GM23338 (cell line): ENCODE measurements around the gene PSMD4.

Source experiments
- CREB1 ChIP-seq: fragments of 250-450 bp; sonication (Bioruptor Pico); IDR thresholded peaks from 2 replicates; pipeline ENCODE4 v1.5.0; 2020; ENCODE audit warnings: low read depth, mild to moderate bottlenecking, moderate library complexity
- CTCF ChIP-seq, 2 experiments: fragments of 200-600 bp in 1 of 2; sonication (generic) in 1 of 2; conservative IDR thresholded peaks; 2 replicates each; pipeline versions ENCODE4 v1.5.1 to v1.6.1; 2016 to 2017; ENCODE audit warnings: antibody characterized with exemption in 2 of 2, low read depth in 2 of 2, mild to moderate bottlenecking in 2 of 2, moderate library complexity in 1 of 2
- EZH2 ChIP-seq: fragments of 200-600 bp; sonication (generic); IDR thresholded peaks from one replicate; pipeline ENCODE4 v1.8.0; 2017; ENCODE audit warnings: antibody characterized with exemption, mild to moderate bottlenecking, low read depth; ENCODE audit not compliant: unreplicated experiment
- EZH2phosphoT487 ChIP-seq: fragments of 200-600 bp; sonication (generic); IDR thresholded peaks from one replicate; pipeline ENCODE4 v1.8.1; 2018; ENCODE audit warnings: antibody characterized with exemption; ENCODE audit not compliant: unreplicated experiment
- JUNB ChIP-seq: IDR thresholded peaks from one replicate; pipeline ENCODE4 v1.6.1; 2016; ENCODE audit warnings: antibody characterized with exemption; ENCODE audit not compliant: unreplicated experiment
- POLR2AphosphoS5 ChIP-seq: IDR thresholded peaks from 2 replicates; pipeline ENCODE4 v1.6.1; 2016; ENCODE audit warnings: antibody characterized with exemption, low read depth
- TF ChIP-seq, protein P1 (sequence below): IDR thresholded peaks from one replicate; pipeline ENCODE4 v1.6.1; 2018; ENCODE audit warnings: antibody characterized with exemption; ENCODE audit not compliant: unreplicated experiment

DNA sequence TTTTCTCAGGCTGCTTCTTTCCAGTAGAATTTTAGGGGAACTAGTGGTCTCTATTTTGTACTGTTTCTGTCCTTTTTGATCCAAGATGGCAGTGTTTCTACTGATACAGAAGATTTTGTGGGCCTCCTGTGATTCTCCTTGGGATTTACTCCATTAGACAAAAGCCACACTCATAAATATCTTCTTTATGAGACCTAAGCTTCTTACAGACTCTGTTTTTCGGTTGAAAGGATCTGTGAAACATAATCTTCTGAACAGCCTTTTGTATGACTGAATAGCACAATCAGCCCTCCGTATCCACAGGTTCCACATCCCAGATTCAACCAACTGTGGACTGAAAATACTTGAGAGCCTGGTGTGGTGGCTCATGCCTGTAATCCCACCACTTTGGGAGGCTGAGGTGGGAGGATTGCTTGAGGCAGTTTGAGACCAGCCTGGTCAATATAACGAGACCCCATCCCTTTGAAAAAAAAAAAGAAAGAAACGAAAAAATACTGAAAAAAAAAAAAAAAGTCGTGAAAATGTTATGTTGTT lies 10.8 kb upstream of the PSMD4 start:
- no peak for TF ChIP-seq CTCF (conservative IDR thresholded peaks at IDR 0.05; ENCODE audit: low read depth in 2 of 2)
- TF ChIP-seq EZH2phosphoT487: no peak
- TF ChIP-seq EZH2: no peak
- no peak for TF ChIP-seq JUNB
- TF ChIP-seq, protein P1, sequence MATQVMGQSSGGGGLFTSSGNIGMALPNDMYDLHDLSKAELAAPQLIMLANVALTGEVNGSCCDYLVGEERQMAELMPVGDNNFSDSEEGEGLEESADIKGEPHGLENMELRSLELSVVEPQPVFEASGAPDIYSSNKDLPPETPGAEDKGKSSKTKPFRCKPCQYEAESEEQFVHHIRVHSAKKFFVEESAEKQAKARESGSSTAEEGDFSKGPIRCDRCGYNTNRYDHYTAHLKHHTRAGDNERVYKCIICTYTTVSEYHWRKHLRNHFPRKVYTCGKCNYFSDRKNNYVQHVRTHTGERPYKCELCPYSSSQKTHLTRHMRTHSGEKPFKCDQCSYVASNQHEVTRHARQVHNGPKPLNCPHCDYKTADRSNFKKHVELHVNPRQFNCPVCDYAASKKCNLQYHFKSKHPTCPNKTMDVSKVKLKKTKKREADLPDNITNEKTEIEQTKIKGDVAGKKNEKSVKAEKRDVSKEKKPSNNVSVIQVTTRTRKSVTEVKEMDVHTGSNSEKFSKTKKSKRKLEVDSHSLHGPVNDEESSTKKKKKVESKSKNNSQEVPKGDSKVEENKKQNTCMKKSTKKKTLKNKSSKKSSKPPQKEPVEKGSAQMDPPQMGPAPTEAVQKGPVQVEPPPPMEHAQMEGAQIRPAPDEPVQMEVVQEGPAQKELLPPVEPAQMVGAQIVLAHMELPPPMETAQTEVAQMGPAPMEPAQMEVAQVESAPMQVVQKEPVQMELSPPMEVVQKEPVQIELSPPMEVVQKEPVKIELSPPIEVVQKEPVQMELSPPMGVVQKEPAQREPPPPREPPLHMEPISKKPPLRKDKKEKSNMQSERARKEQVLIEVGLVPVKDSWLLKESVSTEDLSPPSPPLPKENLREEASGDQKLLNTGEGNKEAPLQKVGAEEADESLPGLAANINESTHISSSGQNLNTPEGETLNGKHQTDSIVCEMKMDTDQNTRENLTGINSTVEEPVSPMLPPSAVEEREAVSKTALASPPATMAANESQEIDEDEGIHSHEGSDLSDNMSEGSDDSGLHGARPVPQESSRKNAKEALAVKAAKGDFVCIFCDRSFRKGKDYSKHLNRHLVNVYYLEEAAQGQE: no peak
- TF ChIP-seq CREB1 (CRISPR knock-in tag): no peak
- TF ChIP-seq POLR2AphosphoS5: no peak
